OCI-LY3 (cell line): ENCODE results near the gene DMAC2L.

Source experiments
- H2AFZ ChIP-seq: fragments of 200-600, 300-600 bp; shearing (Covaris generic); 2 replicates; pipeline ENCODE4 v1.6.0; 2014; ENCODE audit warnings: antibody characterized with exemption, low read depth, low read length
- H3K27ac ChIP-seq: fragments of 200-600, 300-600 bp; sonication (generic); 2 replicates; pipeline ENCODE4 v1.5.1; 2014; ENCODE audit warnings: mild to moderate bottlenecking, low read length, moderate library complexity, mixed read lengths
- H3K27me3 ChIP-seq: fragments of 200-600, 300-600 bp; sonication (generic); 2 replicates; pipeline ENCODE4 v1.6.1; 2014; ENCODE audit warnings: low read depth, low read length, mixed read lengths
- H3K36me3 ChIP-seq: fragments of 200-600, 300-600 bp; sonication (generic); replicated peaks from 2 replicates; pipeline ENCODE3; 2014; ENCODE audit warnings: low read depth, low read length, mixed read lengths
- H3K4me1 ChIP-seq: fragments of 300-600, 200-600 bp; sonication (generic); 2 replicates; pipeline ENCODE4 v1.6.1; 2014; ENCODE audit warnings: low read length, mixed read lengths
- H3K4me2 ChIP-seq: fragments of 200-600, 300-600 bp; sonication (generic); 2 replicates; pipeline ENCODE4 v1.6.1; 2014; ENCODE audit warnings: low read length, mixed read lengths
- H3K4me3 ChIP-seq: fragments of 300-600, 200-600 bp; sonication (generic); 2 replicates; pipeline ENCODE4 v1.5.1; 2014; ENCODE audit warnings: antibody characterized with exemption, mild to moderate bottlenecking, low read length, moderate library complexity
- H3K79me2 ChIP-seq: fragments of 300-600, 200-600 bp; shearing (Covaris generic); 2 replicates; pipeline ENCODE4 v1.6.1; 2014; ENCODE audit warnings: mild to moderate bottlenecking, low read length, mixed read lengths
- H3K9ac ChIP-seq: fragments of 300-600, 200-600 bp; shearing (Covaris generic); 2 replicates; pipeline ENCODE4 v1.6.0; 2014; ENCODE audit warnings: mild to moderate bottlenecking, low read length, moderate library complexity
- H3K9me3 ChIP-seq: fragments of 200-600, 300-600 bp; shearing (Covaris generic); 2 replicates; pipeline ENCODE4 v1.6.1; 2014; ENCODE audit warnings: low read length, mixed read lengths; ENCODE audit not compliant: insufficient read depth
- H4K20me1 ChIP-seq: fragments of 200-600, 300-600 bp; sonication (generic); 2 replicates; pipeline ENCODE4 v1.6.1; 2016; ENCODE audit warnings: low read length, mixed read lengths; ENCODE audit not compliant: insufficient read depth
- CTCF ChIP-seq: fragments of 200-600, 300-600 bp; sonication (generic); IDR thresholded peaks from 2 replicates; pipeline ENCODE4 v1.5.1; 2014; ENCODE audit warnings: antibody characterized with exemption, low read length, low read depth
- EZH2phosphoT487 ChIP-seq: fragments of 200-600 bp; shearing (Covaris generic); IDR thresholded peaks from 2 replicates; pipeline ENCODE4 v1.6.1; 2018; ENCODE audit warnings: antibody characterized with exemption, mixed run types, low read depth

DMAC2L gene

GRCh38 chr14:50375760-50376159 lies 63.6 kb downstream of the DMAC2L start:
- Histone ChIP-seq H3K27me3 (0 out of 2 replicates have a peak, but pooled peaks cover 6% of the 10 kb centered on the region), H3K36me3 (no peaks in the 10 kb centered on the region), H3K4me1 (no peaks in the 10 kb centered on the region), H4K20me1 (no peaks in the 10 kb centered on the region), H3K9ac (no peak overlapping the region), H3K79me2 (no peaks in the 10 kb centered on the region), H2AFZ (no peak overlapping the region), H3K9me3 (no peaks in the 10 kb centered on the region), H3K27ac (no peak overlapping the region), H3K4me2 (no peak overlapping the region), H3K4me3 (no peak overlapping the region)
- TF ChIP-seq CTCF (no peak), EZH2phosphoT487 (no peak)
